B cell (primary cell): ENCODE data around the gene TSHZ3. TPM values are rescaled to one million over a fixed set of nuclear protein-coding genes. Genes with fewer than 3 reads are reported as not detected.

Source experiments
- ATAC-seq: fragments of 200-7000 bp; cut with Tn5 transposase; one replicate; pipeline ENCODE4 v1.10.0; 2021; ENCODE audit warnings: low read depth, mild to moderate bottlenecking, moderate number of reproducible peaks, moderate library complexity
- CTCF ChIA-PET: fragments of 350-600 bp; sonication (Branson Sonifier 250); formaldehyde crosslinking; loops from one replicate; lab custom pipeline; 2021; ENCODE audit warnings: antibody characterized with exemption, inconsistent platforms; lab: Charles Lee
- POLR2A ChIA-PET: fragments of 350-600 bp; sonication (Branson Sonifier 250); formaldehyde crosslinking; loops from one replicate; lab custom pipeline; 2021; ENCODE audit warnings: antibody characterized with exemption; lab: Charles Lee
- DNase-seq: peaks from one replicate; pipeline ENCODE4 v3.0.0; 2013
- H2AFZ ChIP-seq: 2 replicates; pipeline ENCODE4 v1.6.1; 2012; ENCODE audit warnings: mild to moderate bottlenecking, low read depth, low read length; ENCODE audit not compliant: insufficient read depth, poor library complexity, severe bottlenecking
- H3K27ac ChIP-seq, 2 donors: 1 replicate in 1 of 2; 2 replicates in 1 of 2; pipeline ENCODE4 v1.5.1; 2012 to 2013; ENCODE audit warnings: low read length in 2 of 2, mild to moderate bottlenecking in 2 of 2, moderate library complexity in 1 of 2
- H3K27me3 ChIP-seq, 4 experiments: fragments of 200-600 bp in 1 of 4; sonication (generic) in 1 of 4; replicated peaks in 1 of 4; 1 replicate in 2 of 4; 2 replicates in 2 of 4; pipeline versions ENCODE4 v1.6.1 to v1.7.0; 2013 to 2016; ENCODE audit warnings: low read length in 3 of 4, mild to moderate bottlenecking in 2 of 4, mixed read lengths in 1 of 4, moderate library complexity in 1 of 4; ENCODE audit not compliant: insufficient read depth in 4 of 4, control insufficient read depth in 3 of 4; ENCODE audit errors: control extremely low read depth in 1 of 4
- H3K36me3 ChIP-seq, 2 experiments: replicated peaks in 1 of 2; 1 replicate in 1 of 2; 2 replicates in 1 of 2; pipeline versions ENCODE4 v1.6.1 to v1.7.1; 2013; ENCODE audit warnings: low read length in 1 of 2; ENCODE audit not compliant: insufficient read depth in 2 of 2, control insufficient read depth in 1 of 2; ENCODE audit errors: control extremely low read depth in 1 of 2, extremely low read depth in 1 of 2
- H3K4me1 ChIP-seq, 2 donors: fragments of 200-600 bp in 1 of 2; sonication (generic) in 1 of 2; 1 replicate in 1 of 2; 2 replicates in 1 of 2; pipeline versions ENCODE4 v1.5.1 to v1.6.1; 2013 to 2017; ENCODE audit warnings: low read length in 2 of 2; ENCODE audit not compliant: control insufficient read depth in 2 of 2, insufficient read depth in 2 of 2
- H3K4me2 ChIP-seq: replicated peaks from 2 replicates; pipeline ENCODE3; 2012; ENCODE audit warnings: mild to moderate bottlenecking, low read depth, low read length; ENCODE audit not compliant: poor library complexity, severe bottlenecking
- H3K4me3 ChIP-seq, 5 experiments: fragments of 200-600 bp in 1 of 5; sonication (generic) in 1 of 5; 1 replicate in 3 of 5; 2 replicates in 2 of 5; pipeline versions ENCODE4 v1.5.1 to v1.7.0; 2011 to 2016; ENCODE audit warnings: low read length in 4 of 5, mild to moderate bottlenecking in 4 of 5, low read depth in 2 of 5, control low read depth in 1 of 5, moderate library complexity in 1 of 5; ENCODE audit not compliant: insufficient read depth in 1 of 5; ENCODE audit errors: control extremely low read depth in 1 of 5, extremely low read depth in 1 of 5
- H3K79me2 ChIP-seq: fragments of 200-600 bp; sonication (generic); one replicate; pipeline ENCODE4 v1.6.0; 2016; ENCODE audit warnings: low read length; ENCODE audit not compliant: control insufficient read depth, insufficient read depth
- H3K9ac ChIP-seq: fragments of 200-600 bp; sonication (generic); 2 replicates; pipeline ENCODE4 v1.6.1; 2017; ENCODE audit warnings: mild to moderate bottlenecking, low read length, moderate library complexity
- H3K9me3 ChIP-seq, 3 donors: one replicate each; pipeline versions ENCODE4 v1.6.1 to v1.7.1; 2013; ENCODE audit warnings: low read length in 2 of 3; ENCODE audit not compliant: control insufficient read depth in 2 of 3, insufficient read depth in 1 of 3; ENCODE audit errors: control extremely low read depth in 1 of 3
- H4K20me1 ChIP-seq: 2 replicates; pipeline ENCODE4 v1.6.0; 2012; ENCODE audit warnings: mild to moderate bottlenecking, low read length; ENCODE audit not compliant: insufficient read depth, control insufficient read depth, poor library complexity, severe bottlenecking
- H3K27ac Mint-ChIP-seq: one replicate; pipeline ENCODE4 v1.8.0; 2021; ENCODE audit warnings: mixed read lengths
- H3K27me3 Mint-ChIP-seq: one replicate; pipeline ENCODE4 v1.8.0; 2021; ENCODE audit warnings: mixed read lengths
- H3K4me1 Mint-ChIP-seq: one replicate; pipeline ENCODE4 v1.8.0; 2021; ENCODE audit warnings: mixed read lengths
- H3K4me3 Mint-ChIP-seq: one replicate; pipeline ENCODE4 v1.8.0; 2021; ENCODE audit warnings: mixed read lengths
- H3K9me3 Mint-ChIP-seq: one replicate; pipeline ENCODE4 v1.8.0; 2022; ENCODE audit warnings: mixed read lengths; ENCODE audit not compliant: insufficient read depth
- CTCF ChIP-seq: fragments of 200-600 bp; IDR thresholded peaks from one replicate; pipeline ENCODE4 v1.8.0; 2022; ENCODE audit warnings: antibody characterized with exemption, mild to moderate bottlenecking
- EZH2 ChIP-seq: IDR thresholded peaks from 2 replicates; pipeline ENCODE4 v1.6.1; 2012; ENCODE audit warnings: borderline replicate concordance, low read depth, mild to moderate bottlenecking, moderate library complexity, low read length; ENCODE audit not compliant: insufficient read depth, poor library complexity, severe bottlenecking
- WGBS: methylation state at CpG from one replicate; pipeline ENCODE4 v1.1.5; 2013; ENCODE audit warnings: missing lambda C conversion rate; ENCODE audit not compliant: insufficient coverage; 5-methylcytosine and 5-hydroxymethylcytosine counted together
- intact Hi-C: fragments of 100-400 bp; cut with micrococcal nuclease; formaldehyde crosslinking; loops from one replicate; pipeline ENCODE4 v1.10.0; 2022
- polyA plus RNA-seq: library from polyadenylated mRNA; depleted of rRNA; stranded (reverse); fragments of >200 nt; gene quantifications from 2 replicates; pipeline ENCODE4 v1.2.3, GENCODE V29; 2012
- total RNA-seq, 2 donors: library from RNA; stranded (reverse); fragments of 120-200 nt in 1 of 2; gene quantifications; 1 replicate in 1 of 2; 2 replicates in 1 of 2; pipeline versions ENCODE4 v1.2.3 to v1.2.4, GENCODE V29; 2013 to 2022

The TSHZ3 gene
- total and polyA plus RNA-seq, 2 donors (not counting 1 experiment from before 2014, with no cell fraction given), result 0.03 to 0.34 TPM

DNA sequence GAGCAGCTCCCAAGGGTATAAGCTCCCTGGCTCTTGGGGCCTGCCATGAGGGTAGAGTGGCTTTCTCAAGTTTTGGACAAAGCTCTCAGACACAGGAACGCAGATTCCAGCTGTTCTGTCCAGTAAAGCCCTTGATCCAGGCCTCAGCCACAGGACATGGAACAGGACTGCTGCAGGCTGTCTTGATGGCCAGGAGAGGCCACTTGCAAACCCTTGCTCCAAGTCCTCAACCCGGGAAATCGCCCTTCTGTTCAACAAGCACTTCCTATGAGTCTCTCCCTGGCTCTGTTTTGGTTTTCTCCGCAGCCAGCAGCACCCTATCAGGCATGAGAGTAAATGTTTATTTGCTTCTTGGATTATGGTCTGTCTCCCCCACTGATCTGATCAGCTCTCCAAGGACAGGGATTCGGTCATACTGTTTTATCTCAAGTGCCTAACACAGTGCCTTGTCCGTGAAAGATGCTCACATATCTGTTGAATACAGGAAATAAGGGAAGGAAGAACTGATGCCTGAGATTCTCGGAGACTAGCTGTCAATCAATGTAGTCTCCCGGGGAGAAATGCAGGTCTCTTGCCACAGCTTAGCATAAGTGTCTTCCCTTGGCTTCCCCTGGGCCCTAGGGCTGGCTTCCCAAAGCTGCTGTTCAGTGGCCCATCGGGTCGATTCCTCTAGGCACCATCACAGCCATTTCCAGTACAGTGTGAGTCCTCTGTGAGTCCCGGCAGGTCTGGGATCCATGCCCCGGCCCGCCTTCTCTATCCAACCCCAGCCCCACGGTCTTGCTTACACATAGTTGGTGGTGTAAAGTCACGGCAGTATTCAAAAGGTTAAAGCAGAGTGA, 90.8 kb downstream of the TSHZ3 start:
- Histone ChIP-seq H3K4me2 (no peak overlapping the region), H4K20me1 (no peaks in the 10 kb centered on the region), H2AFZ (no peak overlapping the region), H3K27me3 (no peaks in the 10 kb centered on the region), H3K4me1 (no peaks in the 10 kb centered on the region), H3K36me3 (no peaks in the 10 kb centered on the region), H3K4me3 (no peak overlapping the region), H3K27ac (no peak overlapping the region), H3K9ac (no peak overlapping the region), H3K9me3 (peaks cover 0 to 37% (median 0%) of the 10 kb centered on the region in 3 donors), H3K79me2 (no peaks in the 10 kb centered on the region)
- 78% methylated on average over 9 of the region's 15 CpGs for WGBS
- TF ChIP-seq EZH2, result no peak
- no peak for TF ChIP-seq CTCF
- intact Hi-C loops, result no loop called here
- Mint-ChIP-seq H3K9me3 (no peaks in the 10 kb centered on the region), H3K4me3 (no peak overlapping the region), H3K4me1 (no peaks in the 10 kb centered on the region), H3K27me3 (no peaks in the 10 kb centered on the region), H3K27ac (no peak overlapping the region)
- ChIA-PET CTCF (no interaction called here), POLR2A (no interaction called here)
- DNase-seq (no peak), ATAC-seq (no peak)

DNA sequence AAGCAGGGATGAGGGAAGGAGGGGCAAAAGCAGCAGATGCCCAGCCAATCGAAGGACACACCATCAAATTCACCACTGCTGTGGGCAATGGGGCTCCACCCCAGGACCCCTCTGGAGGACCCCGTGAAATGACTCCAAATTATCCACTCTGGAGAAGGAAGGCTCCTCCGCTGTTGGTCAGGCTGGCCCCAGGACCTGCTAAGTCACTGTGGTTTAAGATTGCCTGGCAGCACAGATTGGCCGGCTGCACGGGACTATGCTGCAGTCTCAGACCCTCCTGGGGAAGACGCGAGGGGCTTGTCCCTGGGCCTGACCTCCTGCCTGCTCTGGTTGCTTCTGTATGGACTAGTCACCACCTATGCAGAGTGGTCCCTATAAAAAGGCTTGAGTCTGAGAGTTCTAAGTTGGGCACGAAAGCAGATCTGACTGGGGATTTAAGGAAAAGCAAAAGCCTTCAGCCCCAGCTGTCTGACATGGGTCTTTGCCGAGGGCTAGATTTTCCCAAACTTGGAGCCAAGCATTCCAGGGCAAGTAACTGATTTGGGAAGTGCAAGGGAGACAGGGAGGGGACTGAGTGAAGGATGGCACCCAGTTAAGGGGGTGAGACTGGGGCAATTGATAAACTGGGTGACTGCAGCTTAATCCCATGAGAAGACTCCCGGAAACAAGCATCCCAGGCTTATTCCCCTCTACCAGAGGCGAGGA, 91.7 kb downstream of the TSHZ3 start:
- Mint-ChIP-seq H3K9me3 (no peaks in the 10 kb centered on the region), H3K27me3 (no peaks in the 10 kb centered on the region), H3K27ac (no peak overlapping the region), H3K4me1 (no peaks in the 10 kb centered on the region), H3K4me3 (no peak overlapping the region)
- no peak overlapping the region for H3K4me3 ChIP-seq
- DNase-seq (no peak), ATAC-seq (no peak)
- H3K9me3 ChIP-seq, result peaks cover 0 to 34% (median 0%) of the 10 kb centered on the region in 3 donors
- H2AFZ ChIP-seq, result no peak overlapping the region
- no peak overlapping the region for H3K27ac ChIP-seq
- no peaks in the 10 kb centered on the region for H3K36me3 ChIP-seq
- no peaks in the 10 kb centered on the region for H3K79me2 ChIP-seq
- no peaks in the 10 kb centered on the region for H3K27me3 ChIP-seq
- ChIA-PET CTCF (no interaction called here), POLR2A (no interaction called here)
- no peak overlapping the region for H3K9ac ChIP-seq
- 82% methylated on average over 10 of the region's 11 CpGs for WGBS
- intact Hi-C loops, result no loop called here
- no peaks in the 10 kb centered on the region for H4K20me1 ChIP-seq
- TF ChIP-seq EZH2, result no peak
- TF ChIP-seq CTCF, result no peak
- no peaks in the 10 kb centered on the region for H3K4me1 ChIP-seq
- no peak overlapping the region for H3K4me2 ChIP-seq
